NCI-H82 treated with DMSO at 0.1 percent for 48 hours (cell line): ENCODE results near the gene PCDHB10.
"Not testable (repeated sequence)": the region's sequence is repeated elsewhere in the genome, so short reads cannot be mapped to it uniquely, and the experiment has no call there.

Source experiments
- DNase-seq: peaks from one replicate; lab custom pipeline; 2025; ENCODE audit not compliant: unreplicated experiment; lab: John Stamatoyannopoulos, UW

The PCDHB10 gene

GRCh38 chr5:141192110-141192725 is at the start of gene PCDHB10:
Gene PCDHB10, plus strand, starts transcription at chr5:141192353. Its CDS starts 200 bp downstream, at chr5:141192553.
- no peak for DNase-seq

DNA sequence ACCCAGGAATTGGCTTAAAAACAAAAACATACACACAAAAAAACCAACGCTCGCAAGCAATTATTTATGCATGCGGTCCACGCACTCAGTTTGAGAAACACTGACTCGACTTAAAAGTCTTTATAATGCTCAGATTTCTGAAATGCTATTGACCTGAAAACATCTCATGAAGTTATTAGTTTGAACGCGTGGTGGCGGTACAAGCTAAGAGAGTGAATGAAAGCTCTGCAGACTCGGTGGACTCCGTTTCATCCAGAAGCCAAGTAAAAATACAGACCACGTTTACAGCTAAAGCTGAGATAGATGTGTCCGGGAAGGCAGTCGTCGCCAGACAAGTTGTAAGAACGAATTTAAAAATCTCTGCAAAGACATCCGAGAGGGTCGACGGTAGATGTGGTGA is 42.3 kb upstream of the PCDHB10 start, which contains the start of gene PCDHB6:
TSS of gene PCDHB6 (plus strand) at position 246 of the 400 bp plus-strand sequence. CDS start 201 bp downstream, outside the sequence.
- DNase-seq: no peak

DNA sequence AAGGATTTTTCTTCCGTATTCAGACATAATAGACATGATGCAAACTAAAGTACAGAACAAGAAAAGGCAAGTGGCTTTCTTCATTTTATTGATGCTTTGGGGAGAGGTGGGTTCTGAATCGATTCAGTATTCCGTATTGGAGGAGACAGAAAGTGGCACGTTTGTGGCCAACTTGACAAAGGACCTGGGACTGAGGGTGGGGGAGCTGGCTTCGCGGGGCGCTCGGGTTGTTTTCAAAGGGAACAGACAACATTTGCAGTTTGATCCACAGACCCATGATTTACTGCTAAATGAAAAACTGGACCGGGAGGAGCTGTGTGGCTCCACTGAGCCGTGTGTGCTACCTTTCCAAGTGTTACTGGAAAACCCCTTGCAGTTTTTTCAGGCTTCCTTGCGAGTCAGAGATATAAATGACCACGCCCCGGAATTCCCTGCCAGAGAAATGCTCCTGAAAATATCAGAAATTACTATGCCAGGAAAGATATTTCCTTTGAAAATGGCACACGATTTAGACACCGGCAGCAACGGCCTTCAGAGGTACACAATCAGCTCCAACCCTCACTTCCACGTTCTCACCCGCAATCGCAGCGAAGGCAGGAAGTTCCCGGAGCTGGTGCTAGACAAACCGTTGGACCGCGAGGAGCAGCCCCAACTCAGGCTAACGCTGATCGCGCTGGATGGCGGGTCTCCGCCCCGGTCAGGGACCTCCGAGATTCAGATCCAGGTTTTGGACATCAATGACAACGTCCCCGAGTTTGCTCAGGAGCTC is 41.7 kb upstream of the PCDHB10 start:
- DNase-seq: no peak

GRCh38 chr5:141150993-141151325 is 41.2 kb upstream of the PCDHB10 start:
- DNase-seq: no peak

- DNase-seq: not testable (repeated sequence)
Observed at GRCh38 chr5:141151632-141152031, 40.5 kb upstream of the PCDHB10 start.

- DNase-seq: not testable (repeated sequence)
Observed at GRCh38 chr5:141152096-141152495, 40.1 kb upstream of the PCDHB10 start.

- DNase-seq: no peak
Observed at GRCh38 chr5:141155540-141156374, 36.4 kb upstream of the PCDHB10 start.

DNA sequence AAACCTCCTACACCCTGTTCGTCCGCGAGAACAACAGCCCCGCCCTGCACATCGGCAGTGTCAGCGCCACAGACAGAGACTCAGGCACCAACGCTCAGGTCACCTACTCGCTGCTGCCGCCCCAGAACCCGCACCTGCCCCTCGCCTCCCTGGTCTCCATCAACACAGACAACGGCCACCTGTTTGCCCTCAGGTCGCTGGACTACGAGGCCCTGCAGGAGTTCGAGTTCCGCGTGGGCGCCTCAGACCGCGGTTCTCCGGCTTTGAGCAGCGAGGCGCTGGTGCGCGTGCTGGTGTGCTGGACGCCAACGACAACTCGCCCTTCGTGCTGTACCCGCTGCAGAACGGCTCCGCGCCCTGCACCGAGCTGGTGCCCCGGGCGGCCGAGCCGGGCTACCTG is 34.8 kb upstream of the PCDHB10 start:
- not testable (repeated sequence) for DNase-seq

GRCh38 chr5:141157901-141158300 is 34.3 kb upstream of the PCDHB10 start:
- DNase-seq: not testable (repeated sequence)

DNA sequence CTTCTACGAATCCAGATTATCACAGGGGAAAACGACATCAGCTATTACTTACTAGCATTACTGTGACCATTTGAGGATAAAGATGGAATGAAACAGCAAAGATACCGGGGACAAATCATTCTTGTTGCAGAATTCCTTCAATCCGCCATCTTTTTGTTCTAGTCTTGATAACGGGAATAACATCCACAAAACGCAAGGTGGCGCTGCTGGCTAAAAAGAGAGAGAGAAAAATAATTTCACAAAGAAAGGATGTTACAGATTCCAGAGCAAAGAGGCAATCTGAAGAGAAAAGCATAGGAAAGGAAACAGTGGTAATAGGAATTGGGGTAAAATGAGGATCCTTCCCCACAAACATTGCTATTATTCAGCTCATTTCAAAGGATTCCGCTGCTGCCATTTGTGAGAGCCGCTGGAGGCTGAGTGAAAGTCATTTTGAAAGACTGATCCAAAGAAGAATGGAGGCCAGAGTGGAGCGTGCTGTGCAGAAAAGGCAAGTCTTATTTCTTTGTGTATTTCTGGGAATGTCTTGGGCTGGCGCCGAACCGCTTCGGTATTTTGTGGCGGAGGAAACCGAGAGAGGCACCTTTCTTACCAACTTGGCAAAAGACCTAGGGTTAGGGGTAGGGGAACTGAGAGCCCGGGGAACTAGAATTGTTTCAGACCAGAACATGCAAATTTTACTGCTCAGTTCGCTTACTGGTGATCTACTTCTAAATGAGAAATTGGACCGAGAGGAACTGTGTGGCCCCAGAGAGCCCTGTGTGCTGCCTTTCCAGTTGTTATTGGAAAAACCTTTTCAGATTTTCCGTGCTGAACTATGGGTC is 19.6 kb upstream of the PCDHB10 start, which contains the start of gene PCDHB7:
TSS of gene PCDHB7 (plus strand) at position 264 of the 824 bp plus-strand sequence. CDS start at position 456, 192 bp downstream.
- no peak for DNase-seq

DNA sequence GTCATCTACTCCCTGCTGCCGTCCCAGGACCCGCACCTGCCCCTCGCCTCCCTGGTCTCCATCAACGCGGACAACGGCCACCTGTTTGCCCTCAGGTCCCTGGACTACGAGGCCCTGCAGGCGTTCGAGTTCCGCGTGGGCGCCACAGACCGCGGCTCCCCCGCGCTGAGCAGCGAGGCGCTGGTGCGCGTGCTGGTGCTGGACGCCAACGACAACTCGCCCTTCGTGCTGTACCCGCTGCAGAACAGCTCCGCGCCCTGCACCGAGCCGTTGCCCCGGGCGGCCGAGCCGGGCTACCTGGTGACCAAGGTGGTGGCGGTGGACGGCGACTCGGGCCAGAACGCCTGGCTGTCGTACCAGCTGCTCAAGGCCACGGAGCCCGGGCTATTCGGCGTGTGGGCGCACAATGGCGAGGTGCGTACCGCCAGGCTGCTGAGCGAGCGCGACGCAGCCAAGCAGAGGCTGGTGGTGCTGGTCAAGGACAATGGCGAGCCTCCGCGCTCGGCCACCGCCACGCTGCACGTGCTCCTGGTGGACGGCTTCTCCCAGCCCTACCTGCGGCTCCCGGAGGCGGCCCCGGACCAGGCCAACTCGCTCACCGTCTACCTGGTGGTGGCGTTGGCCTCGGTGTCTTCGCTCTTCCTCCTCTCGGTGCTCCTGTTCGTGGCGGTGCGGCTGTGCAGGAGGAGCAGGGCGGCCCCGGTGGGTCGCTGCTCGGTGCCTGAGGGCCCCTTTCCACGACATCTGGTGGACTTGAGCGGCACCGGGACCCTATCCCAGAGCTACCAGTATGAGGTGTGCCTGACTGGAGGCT is 17.7 kb upstream of the PCDHB10 start:
- DNase-seq: not testable (repeated sequence)

DNA sequence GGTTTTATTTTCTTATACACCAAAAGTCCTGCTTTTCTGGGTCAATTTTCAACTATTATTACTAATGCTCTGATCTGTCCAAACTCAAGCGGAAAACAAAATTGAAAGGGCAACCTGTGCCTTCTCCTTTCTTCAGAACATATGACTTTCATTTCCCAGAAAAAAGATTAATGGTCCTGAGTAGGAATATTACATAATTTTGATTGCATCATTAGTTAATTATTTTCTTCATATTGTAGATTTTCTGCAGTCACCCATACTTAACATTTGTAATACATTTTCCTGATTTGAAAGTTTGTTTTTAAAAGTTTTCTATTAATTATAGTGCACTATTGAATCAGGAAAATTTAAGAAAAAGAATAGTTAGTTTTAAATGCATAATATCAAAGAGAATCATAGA is 16.2 kb upstream of the PCDHB10 start:
- no peak for DNase-seq

GRCh38 chr5:141177577-141178191 is 14.5 kb upstream of the PCDHB10 start, which contains the start of gene PCDHB8:
Gene PCDHB8, plus strand, starts transcription at chr5:141177790. Its CDS starts 245 bp downstream, at chr5:141178035.
- DNase-seq: not testable (repeated sequence)

GRCh38 chr5:141179371-141179770 is 12.8 kb upstream of the PCDHB10 start:
- not testable (repeated sequence) for DNase-seq

DNA sequence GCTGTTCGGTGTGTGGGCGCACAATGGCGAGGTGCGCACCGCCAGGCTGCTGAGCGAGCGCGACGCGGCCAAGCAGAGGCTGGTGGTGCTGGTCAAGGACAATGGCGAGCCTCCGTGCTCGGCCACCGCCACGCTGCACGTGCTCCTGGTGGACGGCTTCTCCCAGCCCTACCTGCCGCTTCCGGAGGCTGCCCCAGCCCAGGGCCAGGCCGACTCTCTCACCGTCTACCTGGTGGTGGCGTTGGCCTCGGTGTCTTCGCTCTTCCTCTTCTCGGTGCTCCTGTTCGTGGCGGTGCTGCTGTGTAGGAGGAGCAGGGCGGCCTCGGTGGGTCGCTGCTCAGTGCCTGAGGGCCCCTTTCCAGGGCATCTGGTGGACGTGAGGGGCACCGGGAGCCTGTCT is 12.3 kb upstream of the PCDHB10 start:
- not testable (repeated sequence) for DNase-seq

- no peak for DNase-seq
Observed at GRCh38 chr5:141180313-141180712, 11.8 kb upstream of the PCDHB10 start.

GRCh38 chr5:141182248-141182647 is 9.9 kb upstream of the PCDHB10 start, which contains the start of gene PCDHB16:
Gene PCDHB16, plus strand, starts transcription at chr5:141182387. Its CDS starts 173 bp downstream, at chr5:141182560.
- peak; percentile 24 for DNase-seq

DNA sequence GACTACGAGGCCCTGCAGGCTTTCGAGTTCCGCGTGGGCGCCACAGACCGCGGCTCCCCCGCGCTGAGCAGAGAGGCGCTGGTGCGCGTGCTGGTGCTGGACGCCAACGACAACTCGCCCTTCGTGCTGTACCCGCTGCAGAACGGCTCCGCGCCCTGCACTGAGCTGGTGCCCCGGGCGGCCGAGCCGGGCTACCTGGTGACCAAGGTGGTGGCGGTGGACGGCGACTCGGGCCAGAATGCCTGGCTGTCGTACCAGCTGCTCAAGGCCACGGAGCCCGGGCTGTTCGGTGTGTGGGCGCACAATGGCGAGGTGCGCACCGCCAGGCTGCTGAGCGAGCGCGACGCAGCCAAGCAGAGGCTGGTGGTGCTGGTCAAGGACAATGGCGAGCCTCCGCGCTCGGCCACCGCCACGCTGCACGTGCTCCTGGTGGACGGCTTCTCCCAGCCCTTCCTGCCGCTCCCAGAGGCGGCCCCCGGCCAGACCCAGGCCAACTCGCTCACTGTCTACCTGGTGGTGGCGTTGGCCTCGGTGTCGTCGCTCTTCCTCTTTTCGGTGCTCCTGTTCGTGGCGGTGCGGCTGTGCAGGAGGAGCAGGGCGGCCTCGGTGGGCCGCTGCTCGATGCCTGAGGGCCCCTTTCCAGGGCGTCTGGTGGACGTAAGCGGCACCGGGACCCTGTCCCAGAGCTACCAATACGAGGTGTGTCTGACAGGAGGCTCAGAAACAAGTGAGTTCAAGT is 7.9 kb upstream of the PCDHB10 start:
- DNase-seq: not testable (repeated sequence)
